NCI-H446 (cell line): ENCODE results near the gene PCNA.
A peak's percentile ranks its signal among the peaks of the same experiment; 100 is the strongest.
"Not testable (repeated sequence)": the region's sequence is repeated elsewhere in the genome, so short reads cannot be mapped to it uniquely, and the experiment has no call there.

Source experiments
- DNase-seq, 2 experiments: peaks; one replicate each; lab custom pipeline; 2025; lab: John Stamatoyannopoulos, UW

The PCNA gene

GRCh38 chr20:5096463-5096862 lies 23.3 kb downstream of the PCNA start:
- DNase-seq: no peak

DNA sequence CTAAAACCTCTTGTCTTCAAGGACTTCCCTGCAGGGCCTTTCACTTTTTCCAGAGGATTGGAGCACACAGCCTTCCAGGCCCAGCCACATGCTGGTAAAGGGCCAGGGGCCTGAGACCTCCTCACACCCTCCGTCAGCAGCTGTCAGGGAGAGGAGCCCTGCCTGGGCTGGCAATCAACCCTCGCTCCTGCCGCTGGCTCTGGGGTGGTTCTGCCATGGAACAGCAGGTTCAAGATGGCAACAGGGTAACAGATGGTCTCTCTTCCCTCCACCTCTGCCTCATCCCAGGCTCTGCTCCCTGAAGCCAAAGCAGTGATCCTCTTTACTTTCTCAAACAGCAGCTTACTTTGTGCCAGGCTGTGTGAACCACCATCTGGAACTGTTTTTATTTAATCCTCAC lies 23.8 kb downstream of the PCNA start:
- DNase-seq: peak; percentile 40 to 74

DNA sequence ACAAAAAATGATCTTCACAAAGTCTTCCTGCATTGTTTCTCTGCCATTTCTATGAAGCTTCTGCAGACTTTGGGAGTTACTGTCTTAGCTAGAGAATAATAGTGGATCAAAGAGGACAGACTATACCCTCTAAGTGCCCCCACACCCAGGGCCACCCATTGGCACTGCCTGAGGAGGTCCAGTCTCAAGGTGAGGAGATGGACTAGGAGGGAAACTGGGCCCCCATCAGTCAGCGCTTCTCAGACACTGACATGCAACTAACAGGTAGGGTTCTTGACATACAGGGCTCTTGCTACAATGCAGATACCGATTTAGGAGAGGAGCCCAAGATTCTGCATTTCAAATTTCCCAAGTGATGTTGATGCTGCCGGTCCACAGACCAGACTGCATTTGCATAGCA lies 24.3 kb downstream of the PCNA start:
- DNase-seq: no peak

DNA sequence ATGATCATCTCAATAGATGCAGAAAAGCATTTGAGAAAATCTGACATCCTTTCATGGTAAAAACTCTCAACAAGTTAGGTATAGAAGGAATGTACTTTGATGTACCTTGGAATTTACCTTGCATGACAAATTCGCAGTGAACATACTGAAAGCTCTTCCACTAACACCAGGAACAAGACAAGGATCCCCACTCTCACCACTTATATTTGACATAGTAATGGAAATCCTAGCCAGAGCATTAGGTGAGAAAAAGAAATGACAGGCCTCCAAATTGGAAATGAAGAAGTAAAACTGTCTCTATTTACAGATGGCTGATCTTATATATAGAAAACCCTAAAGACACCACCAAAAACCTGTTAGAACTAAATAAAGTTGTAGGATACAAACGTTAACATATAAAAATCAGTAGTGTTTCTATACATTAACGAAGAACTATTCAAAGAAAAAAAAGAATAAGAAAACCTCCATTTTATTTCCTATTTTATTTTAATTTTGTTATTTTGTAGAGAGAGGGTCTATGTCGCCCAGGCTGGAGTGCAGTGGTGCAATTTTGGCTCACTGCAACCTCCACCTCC lies 26.9 kb downstream of the PCNA start:
- no peak for DNase-seq

DNA sequence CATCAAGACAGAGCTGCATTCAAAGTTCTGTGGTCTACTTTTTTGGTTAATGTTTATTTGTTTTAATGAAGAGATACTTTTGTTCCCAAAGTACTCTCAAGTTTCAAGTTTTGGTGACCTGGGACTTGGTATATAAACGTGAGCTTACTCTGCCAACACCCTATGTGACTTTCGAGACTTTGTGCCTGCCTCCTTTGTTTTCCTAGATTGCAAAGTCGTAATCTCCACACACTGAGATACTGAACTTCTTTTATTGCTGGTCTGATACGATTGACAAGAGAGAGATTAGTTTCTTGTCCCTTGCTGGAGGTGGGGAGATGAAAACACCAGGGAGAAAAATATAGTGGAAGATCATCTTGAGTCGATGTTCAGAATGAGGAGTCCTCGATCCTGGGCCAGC lies 27.9 kb downstream of the PCNA start:
- DNase-seq: no peak

GRCh38 chr20:5090191-5090590 lies 29.6 kb downstream of the PCNA start:
- no peak for DNase-seq

DNA sequence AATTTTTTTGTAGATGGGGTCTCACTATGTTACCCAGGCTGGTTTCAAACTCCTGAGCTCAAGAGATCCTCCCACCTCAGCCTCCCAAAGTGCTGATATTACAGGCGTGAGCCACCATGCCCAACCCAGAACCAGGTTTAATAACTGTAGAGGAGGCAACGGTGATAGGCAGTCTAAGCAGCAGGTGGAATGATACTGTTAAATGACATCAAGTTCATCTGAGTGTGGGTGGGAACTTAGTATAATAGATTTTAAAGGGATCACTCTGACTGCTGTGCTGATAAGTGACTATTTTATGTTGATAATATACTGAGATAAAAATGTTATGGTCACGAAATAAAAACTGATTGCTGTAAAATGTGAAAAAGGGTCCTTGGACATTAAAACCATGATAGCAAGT lies 31.1 kb downstream of the PCNA start:
- no peak for DNase-seq

- DNase-seq: no peak
Observed at GRCh38 chr20:5085380-5085779, 34.4 kb downstream of the PCNA start.

GRCh38 chr20:5080384-5080877 lies 39.3 kb downstream of the PCNA start:
- DNase-seq: no peak

DNA sequence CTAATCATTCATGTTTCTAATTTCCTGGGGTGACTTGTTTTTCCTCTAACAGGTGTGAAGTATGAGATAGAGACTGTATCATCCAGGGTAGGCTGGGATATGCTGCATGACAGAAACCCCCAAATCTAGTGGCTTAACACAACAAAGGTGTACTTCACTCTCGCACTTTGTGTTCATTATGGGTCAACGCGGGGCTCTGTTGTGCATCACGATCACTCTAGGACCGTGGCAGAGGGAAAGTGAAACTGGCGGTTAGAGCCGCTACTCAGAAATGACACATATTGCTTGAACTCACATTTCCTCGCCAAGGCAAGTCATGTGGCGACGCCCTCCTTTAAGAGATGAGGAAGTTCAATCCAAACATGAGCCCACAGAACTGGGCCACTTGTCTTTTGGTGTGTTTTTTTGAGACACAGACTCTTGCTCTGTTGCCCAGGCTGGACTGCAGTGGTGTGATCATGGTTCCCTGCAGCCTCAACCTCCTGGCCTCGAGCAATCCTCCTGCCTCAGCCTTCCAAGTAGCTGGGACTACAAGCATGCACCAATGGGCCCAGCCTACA lies 41.3 kb downstream of the PCNA start:
- DNase-seq: no peak

DNA sequence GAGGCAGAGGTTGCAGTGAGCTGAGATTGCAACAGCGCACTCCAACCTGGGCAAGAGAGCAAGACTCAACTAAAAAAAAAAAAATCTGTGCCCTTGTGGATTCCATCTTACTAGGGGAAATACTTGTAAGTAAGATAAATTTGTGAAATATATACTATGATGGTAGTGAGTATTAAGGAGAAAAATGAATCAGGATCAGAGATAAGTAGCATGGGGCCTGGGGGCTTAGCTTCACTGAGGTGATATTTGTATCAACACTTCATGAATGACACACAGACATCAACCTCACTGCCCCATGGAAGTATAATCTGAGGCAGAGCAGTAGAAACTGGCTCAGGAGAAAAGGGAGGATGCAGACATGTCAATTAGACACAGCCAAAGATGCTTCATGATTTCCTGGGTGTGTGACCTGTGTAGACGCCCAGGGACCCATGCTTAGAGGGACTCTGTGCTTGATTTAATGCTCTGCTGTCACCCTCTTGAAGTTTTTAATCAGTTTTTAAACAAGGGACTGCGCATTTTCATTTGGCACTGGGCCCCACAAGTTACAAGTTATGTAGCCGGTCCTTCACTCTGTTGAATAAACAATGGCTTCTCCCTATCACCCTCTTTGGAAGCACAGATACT lies 41.9 kb downstream of the PCNA start:
- no peak for DNase-seq

DNA sequence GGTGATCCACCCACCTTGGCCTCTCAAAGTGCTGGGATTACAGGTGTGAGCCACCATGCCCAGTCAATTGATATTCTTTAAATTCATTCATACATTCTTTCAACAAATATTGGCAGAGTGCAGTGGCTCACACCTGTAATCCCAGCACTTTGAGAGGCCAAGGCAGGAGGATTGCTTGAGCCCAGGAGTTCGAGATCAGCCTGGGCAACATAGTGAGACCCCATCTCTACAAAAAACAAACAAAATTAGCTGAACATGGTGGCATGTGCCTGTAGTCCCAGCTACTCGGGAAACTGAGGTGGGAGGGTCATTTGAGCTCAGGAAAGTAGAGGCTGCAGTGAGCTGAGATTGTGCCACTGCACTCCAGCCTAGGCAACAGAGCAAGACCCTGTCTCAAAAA lies 42.8 kb downstream of the PCNA start:
- not testable (repeated sequence) for DNase-seq

GRCh38 chr20:5074232-5074674 lies 45.5 kb downstream of the PCNA start:
- DNase-seq: no peak

DNA sequence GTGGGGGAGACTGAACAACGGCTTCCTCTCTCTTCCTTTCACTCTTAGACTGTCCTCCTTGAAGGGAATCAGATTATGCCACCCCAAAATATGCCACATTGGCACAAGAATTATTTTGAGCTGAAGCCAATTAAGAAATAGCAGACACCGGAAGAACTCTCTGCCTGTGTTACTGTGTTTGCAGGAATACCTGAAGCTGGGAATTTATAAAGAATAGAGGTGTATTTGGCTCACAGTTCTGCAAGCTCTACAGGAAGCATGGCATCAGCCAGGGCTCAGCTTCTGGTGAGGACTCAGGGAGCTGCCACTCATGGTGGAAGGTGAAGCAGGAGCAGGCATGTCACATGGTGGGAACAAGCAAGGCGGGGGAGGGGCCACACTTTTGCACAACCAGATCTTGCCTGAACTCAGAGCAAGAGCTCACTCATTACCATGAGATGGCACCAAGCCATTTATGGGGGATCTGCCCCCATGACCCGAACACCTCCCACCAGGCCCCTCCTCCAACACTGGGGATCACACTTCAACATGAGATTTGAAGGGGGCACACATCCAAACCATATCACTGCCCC lies 46.0 kb downstream of the PCNA start:
- DNase-seq: peak in 1 of 2 experiments; percentile 14

DNA sequence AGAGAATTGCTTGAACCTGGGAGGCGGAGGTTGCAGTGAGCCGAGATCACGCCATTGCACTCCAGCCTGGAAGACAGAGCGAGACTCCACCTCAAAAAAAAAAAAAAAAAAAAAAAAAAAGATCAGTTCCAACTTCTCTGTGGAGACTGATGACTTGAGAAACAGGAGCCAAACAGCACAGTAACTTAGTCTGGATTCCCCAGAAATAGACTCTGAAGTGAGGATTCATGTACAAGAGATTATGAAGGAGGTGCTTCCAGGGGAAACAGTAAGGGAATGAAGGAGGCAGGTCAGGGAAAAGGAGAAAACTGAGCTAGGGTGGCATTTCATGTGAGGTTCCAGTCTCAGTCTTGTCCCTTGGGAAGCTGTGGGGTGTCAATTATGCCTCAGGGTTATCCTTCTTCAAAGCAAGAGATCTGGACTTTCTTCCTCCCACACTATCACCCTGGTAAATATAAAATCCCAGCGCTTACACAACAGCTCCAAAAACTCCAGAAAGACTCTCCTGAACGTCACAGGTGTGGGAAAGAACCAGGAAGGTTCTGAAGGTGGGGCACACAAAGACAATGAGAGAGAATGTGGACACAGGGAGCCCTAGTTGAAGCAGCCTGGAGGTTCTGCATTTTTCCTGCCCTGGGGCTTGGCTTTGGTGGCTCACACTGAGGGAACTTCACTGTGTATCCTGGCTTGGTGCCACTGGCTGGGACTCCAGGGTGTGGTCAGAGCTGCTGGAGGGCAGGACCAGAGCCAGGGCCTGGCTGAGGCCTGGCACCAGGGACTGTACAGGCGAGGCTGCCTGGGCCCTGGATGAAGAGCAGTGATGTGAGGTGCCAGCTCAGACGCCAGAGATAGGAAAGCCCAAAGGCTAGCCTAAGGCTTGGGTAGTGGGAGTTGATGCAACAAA lies 46.8 kb downstream of the PCNA start:
- peak; percentile 45 to 91 for DNase-seq

GRCh38 chr20:5071942-5072341 lies 47.8 kb downstream of the PCNA start:
- not testable (repeated sequence) for DNase-seq

GRCh38 chr20:5070570-5070969 lies 49.2 kb downstream of the PCNA start:
- no peak for DNase-seq

DNA sequence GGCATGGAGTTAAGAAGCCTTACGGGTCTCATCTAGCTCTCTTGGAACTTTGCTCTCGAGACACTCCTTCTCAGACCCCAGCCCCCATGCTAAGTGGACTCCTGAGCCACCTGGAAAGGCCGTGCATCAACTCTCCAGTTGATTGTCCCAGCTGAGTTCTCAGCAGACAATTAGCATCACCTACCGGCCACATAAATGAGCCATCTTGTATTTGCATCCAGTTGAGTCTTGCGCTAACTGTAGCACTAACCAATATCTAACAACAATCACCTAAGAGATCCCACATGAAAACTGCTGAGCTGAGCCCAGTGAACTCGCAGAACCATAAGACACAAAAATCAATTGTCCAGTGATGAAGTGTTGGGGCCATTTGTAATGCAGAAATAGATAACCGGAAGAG lies 49.7 kb downstream of the PCNA start:
- no peak for DNase-seq

- no peak for DNase-seq
Observed at GRCh38 chr20:5069141-5069806, 50.5 kb downstream of the PCNA start.

GRCh38 chr20:5067877-5068645 lies 51.7 kb downstream of the PCNA start:
- no peak for DNase-seq

DNA sequence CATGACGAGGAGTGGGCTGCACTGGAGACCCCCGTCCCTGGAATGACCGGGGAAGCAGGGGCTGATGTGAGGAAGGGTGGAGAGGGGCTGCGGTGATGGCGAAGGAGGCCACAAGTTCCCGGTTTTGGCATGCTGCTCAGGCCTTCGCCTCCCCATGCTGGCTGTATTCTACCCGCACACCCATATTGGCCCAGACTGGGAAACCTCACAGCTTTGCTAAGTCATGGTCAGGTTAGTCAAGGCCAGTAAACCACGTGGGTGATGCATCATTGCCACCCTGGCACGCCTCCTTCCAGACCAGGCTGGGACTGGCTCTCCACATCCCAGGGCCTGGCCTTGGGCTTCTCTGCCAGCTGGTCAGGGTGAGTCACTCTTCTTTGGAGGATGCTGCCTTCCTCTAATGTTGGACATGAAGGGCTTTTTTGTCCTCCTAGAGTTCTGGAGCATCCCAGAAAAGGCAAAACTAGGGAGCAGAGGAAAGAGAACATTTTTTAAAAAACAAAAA lies 53.8 kb downstream of the PCNA start:
- peak; percentile 13 to 86 for DNase-seq
